ENCODE measurements around the gene ASCC1. TPM values are rescaled to one million over a fixed set of nuclear protein-coding genes. Genes with fewer than 3 reads are reported as not detected.

ASCC1 gene, protein sequence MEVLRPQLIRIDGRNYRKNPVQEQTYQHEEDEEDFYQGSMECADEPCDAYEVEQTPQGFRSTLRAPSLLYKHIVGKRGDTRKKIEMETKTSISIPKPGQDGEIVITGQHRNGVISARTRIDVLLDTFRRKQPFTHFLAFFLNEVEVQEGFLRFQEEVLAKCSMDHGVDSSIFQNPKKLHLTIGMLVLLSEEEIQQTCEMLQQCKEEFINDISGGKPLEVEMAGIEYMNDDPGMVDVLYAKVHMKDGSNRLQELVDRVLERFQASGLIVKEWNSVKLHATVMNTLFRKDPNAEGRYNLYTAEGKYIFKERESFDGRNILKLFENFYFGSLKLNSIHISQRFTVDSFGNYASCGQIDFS
- polyA plus RNA-seq (2013, experiment 1 of 4), result 48.7 TPM
- 51.9 TPM for polyA plus RNA-seq (2013, experiment 2 of 4)
- 37.1 TPM for polyA plus RNA-seq (2013, experiment 3 of 4)
- 40.4 TPM for polyA plus RNA-seq (2013, experiment 4 of 4)

DNA sequence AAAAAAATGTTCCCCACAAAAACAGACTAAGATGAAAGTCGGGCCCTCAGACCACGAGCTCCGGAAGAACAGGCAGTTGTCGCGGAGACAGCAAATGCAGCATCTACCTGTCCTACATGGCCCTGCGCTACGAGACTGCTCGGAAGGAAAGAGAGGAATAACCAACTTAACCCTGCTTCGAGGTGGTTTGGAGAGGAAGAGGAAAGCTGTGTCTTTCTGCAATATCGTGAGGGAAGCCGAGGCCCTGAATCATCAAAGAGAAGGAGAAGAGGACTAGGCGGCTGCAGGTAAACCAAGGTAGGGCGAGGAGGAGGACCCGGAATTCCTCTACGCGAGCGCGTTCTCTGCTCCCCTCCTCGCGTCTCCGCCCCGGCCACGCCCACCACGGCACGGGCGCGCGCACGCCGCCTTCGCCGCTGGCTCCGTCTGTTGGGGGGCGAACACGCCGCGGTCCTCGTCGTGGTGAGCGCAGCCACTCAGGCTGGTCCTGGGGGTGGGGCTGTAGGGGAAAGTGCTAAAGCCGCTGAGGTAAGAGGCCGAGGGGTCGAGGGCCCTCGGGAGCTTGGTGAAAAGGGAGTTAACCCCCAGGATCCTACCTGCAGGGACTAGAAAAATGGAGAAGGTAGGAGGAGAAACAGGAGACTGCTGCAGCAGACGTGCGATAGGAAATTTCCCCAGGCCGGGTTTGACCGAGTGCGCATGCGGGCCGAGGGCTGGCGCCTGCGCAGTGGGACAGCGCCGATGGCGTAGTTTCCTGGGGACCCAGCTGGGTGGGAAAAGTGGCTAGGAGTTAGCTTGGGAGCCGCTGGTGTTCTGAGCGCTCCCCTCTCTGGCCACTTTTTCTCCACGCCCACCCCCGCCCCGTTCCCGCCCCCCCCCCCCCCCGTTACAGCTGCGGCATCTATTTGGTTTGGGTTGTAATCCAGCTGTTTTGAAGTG lies at the start of gene ASCC1, which contains the start of gene ANAPC16:
Gene ASCC1 (minus strand): TSS at position 666 of the 939 bp plus-strand sequence. CDS start 2,978 bp downstream, outside the sequence.
Gene ANAPC16 (plus strand): TSS at position 402 of the 939 bp plus-strand sequence. CDS start 7,903 bp downstream, outside the sequence.
- WGBS, 2 experiments, result 2 to 4% methylated on average over 58 to 61 of the region's 64 CpGs
- H3K4me1 ChIP-seq (ENCODE audit: control insufficient read depth, insufficient read depth, low read length), result peaks cover 7% of the 10 kb centered on the region
- H3K9me3 ChIP-seq (ENCODE audit: control insufficient read depth, low read length), result no peaks in the 10 kb centered on the region
- no peaks in the 10 kb centered on the region for H3K27me3 ChIP-seq (ENCODE audit: control insufficient read depth, insufficient read depth, low read length, poor library complexity, severe bottlenecking)
- H3K4me3 ChIP-seq (ENCODE audit: insufficient read depth, low read depth, low read length), result peak within 1 kb of the TSS; percentile 54
- peak within 1 kb of the TSS; percentile 91 for H3K27ac ChIP-seq (ENCODE audit: insufficient read depth, low read depth, low read length, poor library complexity, severe bottlenecking)
- H3K36me3 ChIP-seq (ENCODE audit: control insufficient read depth, insufficient read depth, low read length), result peaks cover 1% of the 10 kb centered on the region

DNA sequence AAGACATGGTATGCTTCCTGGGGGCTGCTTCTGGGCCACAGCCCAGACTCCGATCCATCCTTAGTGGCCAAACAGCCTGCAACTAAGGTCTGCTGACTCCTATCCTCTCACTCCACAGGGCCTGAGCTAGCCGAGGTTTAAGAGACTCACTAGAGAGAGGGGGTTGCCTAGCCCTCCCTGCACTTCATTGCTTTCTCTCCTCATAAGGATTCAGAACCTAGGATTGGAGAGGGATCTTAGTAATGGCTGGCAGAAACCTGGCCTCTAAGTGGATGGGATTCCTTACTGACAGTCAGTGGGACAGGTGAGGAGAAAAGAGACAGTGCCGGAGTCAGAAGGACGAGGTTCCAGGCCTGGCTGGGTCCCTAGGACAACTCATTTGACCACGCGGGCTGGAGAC lies 49.4 kb upstream of the ASCC1 start:
- Histone ChIP-seq H3K36me3 (ENCODE audit: control insufficient read depth, insufficient read depth, low read length) (no peaks in the 10 kb centered on the region), H3K27ac (ENCODE audit: insufficient read depth, low read depth, low read length, poor library complexity, severe bottlenecking) (no peak overlapping the region), H3K4me3 (ENCODE audit: insufficient read depth, low read depth, low read length) (no peak overlapping the region), H3K27me3 (ENCODE audit: control insufficient read depth, insufficient read depth, low read length, poor library complexity, severe bottlenecking) (no peaks in the 10 kb centered on the region), H3K9me3 (ENCODE audit: control insufficient read depth, low read length) (no peaks in the 10 kb centered on the region), H3K4me1 (ENCODE audit: control insufficient read depth, insufficient read depth, low read length) (peaks cover 27% of the 10 kb centered on the region)
- 72 to 79% methylated on average over 6 of the region's 6 CpGs for WGBS, 2 experiments

DNA sequence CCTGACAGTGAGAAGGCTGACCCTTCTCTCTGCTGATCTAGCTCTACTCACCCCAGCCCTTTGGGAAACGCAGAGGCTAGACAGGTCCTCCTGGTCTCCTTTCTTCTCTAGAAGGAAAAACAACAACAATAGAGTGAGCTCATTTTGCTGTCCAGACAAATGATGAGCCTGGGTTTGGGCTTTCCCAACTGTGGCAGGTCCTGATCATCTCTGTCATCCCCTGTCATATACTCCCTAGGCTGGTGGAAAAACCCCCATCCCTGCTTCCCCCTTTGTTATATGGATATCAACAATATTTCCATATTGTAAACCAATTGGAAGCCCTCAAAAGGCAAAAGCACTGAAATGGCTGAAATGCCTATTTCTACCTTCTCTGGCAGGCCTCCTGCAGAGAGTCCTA lies 48.5 kb upstream of the ASCC1 start:
- 78 to 89% methylated on average over 1 of the region's 1 CpG for WGBS, 2 experiments
- Histone ChIP-seq H3K27me3 (ENCODE audit: control insufficient read depth, insufficient read depth, low read length, poor library complexity, severe bottlenecking) (no peaks in the 10 kb centered on the region), H3K4me1 (ENCODE audit: control insufficient read depth, insufficient read depth, low read length) (peaks cover 33% of the 10 kb centered on the region), H3K36me3 (ENCODE audit: control insufficient read depth, insufficient read depth, low read length) (no peaks in the 10 kb centered on the region), H3K9me3 (ENCODE audit: control insufficient read depth, low read length) (no peaks in the 10 kb centered on the region), H3K4me3 (ENCODE audit: insufficient read depth, low read depth, low read length) (no peak overlapping the region), H3K27ac (ENCODE audit: insufficient read depth, low read depth, low read length, poor library complexity, severe bottlenecking) (no peak overlapping the region)

DNA sequence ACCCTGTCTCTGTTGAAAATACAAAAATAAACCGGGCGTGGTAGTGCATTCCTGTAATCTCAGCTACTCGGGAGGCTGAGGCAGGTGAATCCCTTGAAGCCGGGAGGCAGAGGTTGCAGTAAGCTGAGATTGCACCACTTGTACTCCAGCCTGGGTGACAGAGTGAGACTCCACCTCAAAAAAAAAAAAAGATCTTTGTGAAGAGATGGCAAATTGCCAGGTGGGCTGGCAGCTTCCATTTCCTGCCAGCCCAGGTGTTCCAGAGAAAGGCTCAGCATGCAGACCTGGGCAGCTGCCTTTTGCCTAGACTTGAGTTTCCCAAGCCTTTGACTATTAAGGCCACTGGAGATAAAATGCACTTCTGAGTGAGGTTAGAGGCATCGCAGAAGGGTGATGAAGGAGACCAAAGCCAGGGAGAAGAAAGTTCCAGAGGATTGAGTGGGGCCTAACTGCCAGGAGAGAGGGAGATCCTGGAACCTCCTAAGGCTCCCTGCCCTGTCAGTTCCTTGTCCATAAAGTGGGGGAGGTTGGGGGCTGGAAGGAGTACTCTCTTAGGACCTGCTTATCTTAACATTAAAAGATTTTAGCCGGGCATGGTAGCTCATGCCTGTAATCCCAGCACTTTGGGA lies 47.7 kb upstream of the ASCC1 start:
- Histone ChIP-seq H3K4me3 (ENCODE audit: insufficient read depth, low read depth, low read length) (no peak overlapping the region), H3K36me3 (ENCODE audit: control insufficient read depth, insufficient read depth, low read length) (no peaks in the 10 kb centered on the region), H3K27me3 (ENCODE audit: control insufficient read depth, insufficient read depth, low read length, poor library complexity, severe bottlenecking) (no peaks in the 10 kb centered on the region), H3K4me1 (ENCODE audit: control insufficient read depth, insufficient read depth, low read length) (peaks cover 41% of the 10 kb centered on the region), H3K9me3 (ENCODE audit: control insufficient read depth, low read length) (no peaks in the 10 kb centered on the region), H3K27ac (ENCODE audit: insufficient read depth, low read depth, low read length, poor library complexity, severe bottlenecking) (no peak overlapping the region)
- 95 to 96% methylated on average over 6 of the region's 6 CpGs for WGBS, 2 experiments

DNA sequence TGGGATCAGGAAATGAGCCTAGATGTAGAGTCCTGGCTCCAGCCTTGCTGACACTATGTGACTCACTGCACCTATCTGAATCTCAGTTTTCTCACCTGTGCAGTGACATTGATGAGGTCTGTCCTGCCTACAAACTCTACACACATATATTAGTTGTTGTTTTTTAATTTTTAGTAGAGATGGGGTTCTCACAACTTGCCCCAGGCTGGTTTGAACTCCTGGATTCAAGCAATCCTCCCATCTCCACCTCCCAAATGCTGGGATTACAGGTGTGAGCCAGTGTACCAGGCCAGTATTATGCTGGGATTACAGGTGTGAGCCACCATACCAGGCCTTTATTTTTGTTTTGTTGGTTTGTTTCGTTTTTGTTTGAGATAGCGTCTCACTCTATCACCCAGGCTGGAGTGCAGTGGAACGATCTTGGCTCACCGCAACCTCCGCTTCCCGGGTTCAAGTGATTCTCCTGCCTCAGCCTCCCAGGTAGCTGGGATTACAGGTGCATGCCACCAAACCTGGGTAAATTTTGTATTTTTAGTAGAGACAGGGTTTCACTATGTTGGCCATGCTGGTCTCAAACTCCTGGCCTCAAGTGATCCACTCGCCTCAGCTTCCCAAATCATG lies 45.8 kb upstream of the ASCC1 start:
- H3K27ac ChIP-seq (ENCODE audit: insufficient read depth, low read depth, low read length, poor library complexity, severe bottlenecking), result peak overlapping the region; percentile 92
- H3K27me3 ChIP-seq (ENCODE audit: control insufficient read depth, insufficient read depth, low read length, poor library complexity, severe bottlenecking), result no peaks in the 10 kb centered on the region
- peaks cover 49% of the 10 kb centered on the region for H3K4me1 ChIP-seq (ENCODE audit: control insufficient read depth, insufficient read depth, low read length)
- H3K4me3 ChIP-seq (ENCODE audit: insufficient read depth, low read depth, low read length), result peak overlapping the region; percentile 28
- no peaks in the 10 kb centered on the region for H3K36me3 ChIP-seq (ENCODE audit: control insufficient read depth, insufficient read depth, low read length)
- 95% methylated on average over 7 of the region's 7 CpGs for WGBS, 2 experiments
- no peaks in the 10 kb centered on the region for H3K9me3 ChIP-seq (ENCODE audit: control insufficient read depth, low read length)

DNA sequence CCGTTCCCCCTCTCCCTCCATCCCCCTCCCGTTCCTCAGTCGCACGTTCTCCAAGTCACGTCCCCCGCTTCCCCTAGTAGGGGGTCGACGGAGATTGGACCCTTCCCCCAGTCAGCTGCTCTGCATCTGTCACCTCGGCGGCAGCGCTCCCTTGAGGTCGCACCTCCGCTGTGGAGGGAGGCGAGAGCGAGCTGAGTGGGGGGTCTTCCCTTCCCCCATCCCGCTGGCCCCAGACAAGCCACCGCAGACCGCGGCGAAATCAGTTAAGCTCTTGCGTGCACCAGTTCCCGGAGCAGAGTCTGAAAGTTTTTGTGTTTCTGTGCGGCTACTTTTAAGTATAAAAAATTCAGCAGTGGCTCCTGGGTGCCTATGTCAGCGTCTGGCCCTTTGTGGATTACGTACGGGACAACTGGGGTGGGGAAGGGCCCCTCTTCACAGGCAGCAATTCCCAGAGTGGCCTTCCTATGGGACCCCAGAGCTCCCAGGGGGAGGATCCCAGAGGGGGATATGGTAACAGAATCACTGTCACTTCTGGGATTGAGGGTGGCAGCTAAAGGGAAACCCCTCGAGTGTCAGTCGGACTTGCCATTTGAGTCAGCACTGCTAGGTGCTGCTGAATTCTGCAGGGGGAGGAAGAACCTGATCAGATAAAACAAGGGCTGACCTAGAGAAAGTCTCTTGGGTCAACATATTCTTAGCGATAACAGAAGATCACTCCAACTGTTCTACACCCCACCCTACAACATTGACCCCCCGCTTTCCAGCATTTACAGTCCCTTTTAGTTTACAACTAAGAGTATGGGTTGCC lies 45.1 kb upstream of the ASCC1 start:
- peak overlapping the region; percentile 92 for H3K27ac ChIP-seq (ENCODE audit: insufficient read depth, low read depth, low read length, poor library complexity, severe bottlenecking)
- no peaks in the 10 kb centered on the region for H3K27me3 ChIP-seq (ENCODE audit: control insufficient read depth, insufficient read depth, low read length, poor library complexity, severe bottlenecking)
- H3K9me3 ChIP-seq (ENCODE audit: control insufficient read depth, low read length), result no peaks in the 10 kb centered on the region
- WGBS, 2 experiments, result 3% methylated on average over 30 of the region's 30 CpGs
- peak overlapping the region; percentile 28 for H3K4me3 ChIP-seq (ENCODE audit: insufficient read depth, low read depth, low read length)
- H3K36me3 ChIP-seq (ENCODE audit: control insufficient read depth, insufficient read depth, low read length), result no peaks in the 10 kb centered on the region
- H3K4me1 ChIP-seq (ENCODE audit: control insufficient read depth, insufficient read depth, low read length), result peaks cover 50% of the 10 kb centered on the region

DNA sequence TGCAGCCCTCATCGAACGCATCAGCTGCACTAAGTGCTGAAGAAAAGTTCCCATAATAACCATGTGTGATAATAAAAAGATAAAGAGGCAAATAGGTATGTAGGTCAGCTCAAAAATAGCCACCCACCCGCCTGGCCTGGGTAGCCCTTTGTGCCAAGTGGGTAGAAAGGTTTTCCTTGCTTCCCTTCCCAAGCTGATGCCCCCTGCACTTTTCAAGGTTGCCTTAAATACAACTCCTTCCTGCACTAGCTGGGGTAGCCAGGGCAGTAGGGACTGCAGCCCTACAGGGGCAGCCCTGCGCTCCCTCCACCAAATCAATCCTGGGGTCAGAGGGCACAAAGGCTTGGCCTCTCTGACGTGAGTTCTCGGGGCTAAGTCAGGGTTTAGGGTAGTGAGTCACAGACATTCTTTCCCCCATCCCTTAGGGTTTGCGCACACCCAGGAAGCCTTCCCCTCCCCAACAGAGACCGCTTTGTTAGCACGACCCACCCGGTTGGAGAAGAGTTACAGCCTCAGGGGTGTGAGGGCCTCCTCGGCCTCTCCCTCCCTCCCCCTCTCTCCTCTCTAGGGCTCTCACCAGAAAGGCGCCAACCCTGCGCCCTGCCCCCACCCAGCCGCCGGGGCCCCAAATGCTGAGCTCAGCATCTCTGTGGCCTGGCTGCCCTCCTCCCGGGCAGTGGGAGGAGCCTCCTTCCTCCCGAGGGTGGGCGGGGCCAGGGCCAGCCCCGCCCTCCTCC lies 44.3 kb upstream of the ASCC1 start:
- 9% methylated on average over 19 of the region's 19 CpGs for WGBS, 2 experiments
- Histone ChIP-seq H3K27me3 (ENCODE audit: control insufficient read depth, insufficient read depth, low read length, poor library complexity, severe bottlenecking) (no peaks in the 10 kb centered on the region), H3K36me3 (ENCODE audit: control insufficient read depth, insufficient read depth, low read length) (no peaks in the 10 kb centered on the region), H3K9me3 (ENCODE audit: control insufficient read depth, low read length) (no peaks in the 10 kb centered on the region), H3K4me3 (ENCODE audit: insufficient read depth, low read depth, low read length) (peak overlapping the region; percentile 28), H3K27ac (ENCODE audit: insufficient read depth, low read depth, low read length, poor library complexity, severe bottlenecking) (peak overlapping the region; percentile 92), H3K4me1 (ENCODE audit: control insufficient read depth, insufficient read depth, low read length) (peaks cover 51% of the 10 kb centered on the region)

DNA sequence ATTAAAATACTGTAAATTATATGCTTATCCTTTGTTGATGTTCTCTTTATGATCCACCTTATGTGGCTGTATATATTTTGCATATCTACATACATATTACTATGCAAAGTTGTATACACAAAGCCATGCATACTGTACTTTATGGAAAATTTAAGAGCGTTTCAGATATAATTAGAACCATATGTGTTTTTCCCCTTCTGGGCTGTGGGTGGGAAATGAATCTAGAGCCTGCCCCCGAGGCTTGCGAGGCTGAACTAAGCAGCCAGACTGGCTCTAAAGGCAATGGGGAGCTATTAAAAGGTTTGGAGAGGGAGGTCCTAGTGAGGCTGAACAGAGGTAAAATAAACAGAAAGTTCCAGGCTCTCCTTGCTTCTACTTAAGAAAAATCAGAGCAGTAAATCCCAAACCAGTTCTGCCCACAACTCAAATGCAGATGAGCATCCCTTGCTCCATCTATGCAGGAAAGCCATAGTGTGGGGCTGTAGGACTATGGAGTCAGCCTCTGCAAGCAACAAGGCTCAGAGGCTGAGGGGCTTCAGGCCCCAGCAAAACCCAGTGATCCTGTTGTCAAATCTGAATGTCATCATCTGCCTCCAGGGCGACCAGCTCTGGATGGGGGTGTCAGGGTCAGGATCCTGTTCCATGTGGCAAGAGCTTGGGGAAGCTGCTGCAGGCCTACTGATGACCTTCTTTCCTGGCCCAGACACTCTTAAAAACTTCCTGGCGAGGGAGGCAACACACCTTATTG lies 43.6 kb upstream of the ASCC1 start:
- H3K27me3 ChIP-seq (ENCODE audit: control insufficient read depth, insufficient read depth, low read length, poor library complexity, severe bottlenecking), result no peaks in the 10 kb centered on the region
- H3K4me1 ChIP-seq (ENCODE audit: control insufficient read depth, insufficient read depth, low read length), result peaks cover 50% of the 10 kb centered on the region
- no peaks in the 10 kb centered on the region for H3K9me3 ChIP-seq (ENCODE audit: control insufficient read depth, low read length)
- no peak overlapping the region for H3K4me3 ChIP-seq (ENCODE audit: insufficient read depth, low read depth, low read length)
- 55 to 58% methylated on average over 5 of the region's 5 CpGs for whole genome bisulfite sequencing, 2 experiments
- no peaks in the 10 kb centered on the region for H3K36me3 ChIP-seq (ENCODE audit: control insufficient read depth, insufficient read depth, low read length)
- peak overlapping the region; percentile 92 for H3K27ac ChIP-seq (ENCODE audit: insufficient read depth, low read depth, low read length, poor library complexity, severe bottlenecking)

All from ectodermal cell (in vitro differentiated cells).